Tibial artery (tissue), 4 donors: ENCODE results near the gene ASIC5.

Experiments
- DNase-seq, 2 donors: peaks; one replicate each; pipeline ENCODE4 v3.0.0-alpha.2; 2019
- H3K27ac ChIP-seq, 2 donors: fragments of 200-600 bp; sonication (generic) in 1 of 2; 1 replicate in 1 of 2; 2 replicates in 1 of 2; pipeline ENCODE4 v1.5.1; 2018 to 2019; ENCODE audit warnings: mild to moderate bottlenecking in 1 of 2
- H3K27me3 ChIP-seq, 2 donors: fragments of 200-600 bp; sonication (generic) in 1 of 2; one replicate each; pipeline versions ENCODE4 v1.5.1 to v1.6.0; 2016 to 2019
- H3K36me3 ChIP-seq, 3 donors: fragments of 200-600 bp; sonication (generic) in 2 of 3; one replicate each; pipeline ENCODE4 v1.5.1; 2016 to 2019; ENCODE audit warnings: mild to moderate bottlenecking in 2 of 3
- H3K4me1 ChIP-seq, 4 donors: fragments of 200-600 bp; sonication (generic) in 2 of 4; 1 replicate in 3 of 4; 2 replicates in 1 of 4; pipeline ENCODE4 v1.5.1; 2016 to 2019
- H3K4me3 ChIP-seq, 2 donors: fragments of 200-600 bp; sonication (generic) in 1 of 2; 1 replicate in 1 of 2; 2 replicates in 1 of 2; pipeline ENCODE4 v1.5.1; 2018 to 2019; ENCODE audit warnings: mild to moderate bottlenecking in 2 of 2
- H3K9me3 ChIP-seq, 3 donors: fragments of 200-600 bp; sonication (generic) in 1 of 3; one replicate each; pipeline ENCODE4 v1.5.1; 2016 to 2019
- CTCF ChIP-seq, 2 experiments: fragments of 200-600 bp in 1 of 2; fragments of 450-650 bp in 1 of 2; IDR thresholded peaks; one replicate each; pipeline ENCODE4 v1.5.1; 2017 to 2019; ENCODE audit warnings: antibody characterized with exemption in 2 of 2, mild to moderate bottlenecking in 1 of 2, moderate library complexity in 1 of 2
- intact Hi-C: fragments of 100-400 bp; cut with DNase I; formaldehyde crosslinking; loops from one replicate; pipeline ENCODE4 v1.15.0; 2023; ENCODE audit warnings: low total_unique reads

The ASIC5 gene

GRCh38 chr4:155853189-155853588, 12.9 kb downstream of the ASIC5 start:
- intact Hi-C loops: no loop called here
- Histone ChIP-seq H3K27me3 (no peaks in the 10 kb centered on the region), H3K9me3 (no peaks in the 10 kb centered on the region), H3K36me3 (no peaks in the 10 kb centered on the region), H3K4me3 (no peak overlapping the region), H3K27ac (no peak overlapping the region), H3K4me1 (peaks cover 0 to 7% (median 2%) of the 10 kb centered on the region in 4 donors)
- no peak for TF ChIP-seq CTCF (IDR thresholded peaks at IDR 0.05)
- DNase-seq: no peak

GRCh38 chr4:155849042-155849441, 17.0 kb downstream of the ASIC5 start:
- TF ChIP-seq CTCF (IDR thresholded peaks at IDR 0.05): no peak
- H3K4me3 ChIP-seq: no peak overlapping the region
- peaks cover 0 to 7% (median 2%) of the 10 kb centered on the region in 4 donors for H3K4me1 ChIP-seq
- no peak for DNase-seq
- no peaks in the 10 kb centered on the region for H3K9me3 ChIP-seq
- intact Hi-C loops: no loop called here
- H3K27me3 ChIP-seq: no peaks in the 10 kb centered on the region
- H3K36me3 ChIP-seq: no peaks in the 10 kb centered on the region
- H3K27ac ChIP-seq: peak overlapping the region; percentile 18 to 19

- Histone ChIP-seq H3K36me3 (no peaks in the 10 kb centered on the region), H3K27ac (no peak overlapping the region), H3K27me3 (no peaks in the 10 kb centered on the region), H3K4me1 (peaks cover 0 to 7% (median 2%) of the 10 kb centered on the region in 4 donors), H3K4me3 (no peak overlapping the region), H3K9me3 (no peaks in the 10 kb centered on the region)
- intact Hi-C loops: no loop called here
- no peak for TF ChIP-seq CTCF (IDR thresholded peaks at IDR 0.05)
- DNase-seq: no peak
Measured at GRCh38 chr4:155846929-155847328, 19.1 kb downstream of the ASIC5 start.

GRCh38 chr4:155842080-155842479, 24.0 kb downstream of the ASIC5 start:
- Histone ChIP-seq H3K4me1 (no peaks in the 10 kb centered on the region), H3K36me3 (no peaks in the 10 kb centered on the region), H3K27me3 (no peaks in the 10 kb centered on the region), H3K4me3 (no peak overlapping the region), H3K27ac (no peak overlapping the region), H3K9me3 (no peaks in the 10 kb centered on the region)
- no peak for DNase-seq
- TF ChIP-seq CTCF (IDR thresholded peaks at IDR 0.05): no peak
- intact Hi-C loops: no loop called here

- Histone ChIP-seq H3K27me3 (no peaks in the 10 kb centered on the region), H3K27ac (no peak overlapping the region), H3K9me3 (no peaks in the 10 kb centered on the region), H3K4me3 (no peak overlapping the region), H3K36me3 (no peaks in the 10 kb centered on the region), H3K4me1 (no peaks in the 10 kb centered on the region)
- TF ChIP-seq CTCF (IDR thresholded peaks at IDR 0.05): no peak
- DNase-seq: no peak
- intact Hi-C loops: no loop called here
Measured at GRCh38 chr4:155837203-155837796, 28.8 kb downstream of the ASIC5 start.

GRCh38 chr4:155832664-155833063, 33.4 kb downstream of the ASIC5 start:
- Histone ChIP-seq H3K4me3 (no peak overlapping the region), H3K36me3 (no peaks in the 10 kb centered on the region), H3K27me3 (no peaks in the 10 kb centered on the region), H3K4me1 (no peaks in the 10 kb centered on the region), H3K9me3 (no peaks in the 10 kb centered on the region), H3K27ac (no peak overlapping the region)
- intact Hi-C loops: no loop called here
- TF ChIP-seq CTCF (IDR thresholded peaks at IDR 0.05): no peak
- no peak for DNase-seq
